HepG2 (cell line): ENCODE results near the gene PSMA7. TPM values are rescaled to one million over a fixed set of nuclear protein-coding genes. Genes with fewer than 3 reads are reported as not detected.

Experiments used
- ARHGAP35 ChIP-seq: sonication (generic); formaldehyde crosslinking; IDR thresholded peaks from 2 replicates; pipeline ENCODE4 v1.9.0; 2022; ENCODE audit warnings: mild to moderate bottlenecking, inconsistent platforms, moderate library complexity, missing genetic modification reagents, borderline replicate concordance
- DMTF1 ChIP-seq: sonication (generic); formaldehyde crosslinking; IDR thresholded peaks from 2 replicates; pipeline ENCODE4 v1.4.0; 2020; ENCODE audit warnings: mild to moderate bottlenecking, missing genetic modification reagents
- E2F5 ChIP-seq: sonication (generic); formaldehyde crosslinking; conservative IDR thresholded peaks from 2 replicates; pipeline ENCODE4 v1.4.0; 2020; ENCODE audit warnings: missing genetic modification reagents
- FOSL1 ChIP-seq: sonication (generic); formaldehyde crosslinking; IDR thresholded peaks from 2 replicates; pipeline ENCODE4 v1.9.0; 2021; ENCODE audit warnings: missing genetic modification reagents, borderline replicate concordance
- FOXA1 ChIP-seq, 2 experiments: fragments of 450-650 bp in 1 of 2; sonication (generic) in 1 of 2; formaldehyde crosslinking in 1 of 2; IDR thresholded peaks; 2 replicates each; pipeline versions ENCODE4 v1.4.0 to v1.6.1; 2016 to 2020; ENCODE audit warnings: missing genetic modification reagents in 1 of 2
- HBP1 ChIP-seq: IDR thresholded peaks from 2 replicates; pipeline ENCODE4 v1.6.1; 2016; ENCODE audit warnings: low read depth, control low read depth
- HOXD1 ChIP-seq: sonication (generic); formaldehyde crosslinking; IDR thresholded peaks from 2 replicates; pipeline ENCODE4 v1.5.0; 2020; ENCODE audit warnings: missing genetic modification reagents
- PCBP2 ChIP-seq: fragments of 200-400 bp; formaldehyde crosslinking; optimal IDR thresholded peaks from 2 replicates; pipeline ENCODE3; 2018; ENCODE audit warnings: low read length, low read depth; ENCODE audit not compliant: poor library complexity, severe bottlenecking
- RBM39 ChIP-seq: fragments of 200-400 bp; formaldehyde crosslinking; IDR thresholded peaks from one replicate; pipeline ENCODE4 v1.6.1; 2018; ENCODE audit warnings: antibody characterized with exemption, mild to moderate bottlenecking, low read depth, low read length; ENCODE audit not compliant: poor library complexity, severe bottlenecking
- REST ChIP-seq, 2 experiments: IDR thresholded peaks; 2 replicates each; pipeline ENCODE4 v1.6.1; 2011 to 2012; ENCODE audit warnings: low read length in 2 of 2, borderline replicate concordance in 1 of 2, low read depth in 1 of 2, mild to moderate bottlenecking in 1 of 2, moderate library complexity in 1 of 2
- ZBTB44 ChIP-seq: sonication (generic); formaldehyde crosslinking; IDR thresholded peaks from 2 replicates; pipeline ENCODE4 v1.4.0; 2020; ENCODE audit warnings: missing genetic modification reagents
- ZNF12 ChIP-seq: sonication (generic); formaldehyde crosslinking; IDR thresholded peaks from 2 replicates; pipeline ENCODE4 v1.5.0; 2020; ENCODE audit warnings: missing genetic modification reagents
- ZNF563 ChIP-seq: sonication (generic); formaldehyde crosslinking; IDR thresholded peaks from 2 replicates; pipeline ENCODE4 v1.8.0; 2022; ENCODE audit warnings: mild to moderate bottlenecking, moderate library complexity, missing genetic modification reagents
- ZNF616 ChIP-seq: sonication (generic); formaldehyde crosslinking; IDR thresholded peaks from 2 replicates; pipeline ENCODE4 v1.5.0; 2020; ENCODE audit warnings: low read depth, mild to moderate bottlenecking, missing genetic modification reagents
- ZNF790 ChIP-seq: sonication (generic); formaldehyde crosslinking; IDR thresholded peaks from 2 replicates; pipeline ENCODE4 v1.8.0; 2022; ENCODE audit warnings: missing genetic modification reagents, mild to moderate bottlenecking, borderline replicate concordance
- polyA plus RNA-seq, 8 experiments: library from polyadenylated mRNA; depleted of rRNA in 3 of 8; stranded (reverse) in 7 of 8; unstranded in 1 of 8; fragments of >200 nt; fragmentation: Illumina TruSeq in 4 of 8; extraction: Trizol in 4 of 8; gene quantifications; 2 replicates each; pipeline versions ENCODE4 v1.2.1 to v1.2.3, GENCODE V29; 2011 to 2016; ENCODE audit warnings: low read depth in 4 of 8, missing spikeins in 1 of 8, mixed read lengths in 1 of 8; ENCODE audit not compliant: insufficient read depth in 1 of 8
- total RNA-seq, 5 experiments: library from RNA; depleted of rRNA; stranded (reverse); fragments of >200 nt; fragmentation: Illumina TruSeq; extraction: Trizol; gene quantifications; 2 replicates each; pipeline ENCODE4 v1.2.3, GENCODE V29; 2016; ENCODE audit warnings: low read depth in 1 of 5

PSMA7 gene
- total and polyA plus RNA-seq, 2 of the 13 experiments (the other 11 are each of a cell fraction or from before 2014, with no cell fraction given): 531 to 631 TPM

GRCh38 chr20:62182469-62183425, 39.6 kb upstream of the PSMA7 start, which contains the start of gene MTG2 (continued):
- TF ChIP-seq REST (IDR thresholded peaks at IDR 0.05; ENCODE audit: borderline replicate concordance in 1 of 2, low read depth in 1 of 2, low read length in 2 of 2): peak in 1 of 2 experiments; percentile 25; a peak in 1 of 4 replicates
- peak; percentile 61; the same call in 1 of the 2 replicates for TF ChIP-seq ZNF12 (CRISPR knock-in tag)
- peak; percentile 89; the same call in 1 of the 2 replicates for TF ChIP-seq ZNF563
- TF ChIP-seq ZNF790 (CRISPR knock-in tag): peak; percentile 73; the same call in 1 of the 2 replicates
- no peak; the same call in 1 of the 2 replicates for TF ChIP-seq ZBTB44 (CRISPR knock-in tag)
- TF ChIP-seq DMTF1: 0 out of 2 replicates have a peak, but pooled peaks have one; percentile 54
- no peak for TF ChIP-seq FOXA1 (IDR thresholded peaks at IDR 0.05)
- TF ChIP-seq FOXA1 (CRISPR knock-in tag; IDR thresholded peaks at IDR 0.05): peak; percentile 3; the same call in 1 of the 2 replicates
- peak; percentile 98 for TF ChIP-seq HOXD1
- TF ChIP-seq PCBP2: no peak
- peak; percentile 64; the same call in 1 of the 2 replicates for TF ChIP-seq FOSL1
- peak; percentile 90; the same call in 1 of the 2 replicates for TF ChIP-seq HBP1 (CRISPR knock-in tag)
- peak; percentile 99 for TF ChIP-seq ARHGAP35 (CRISPR knock-in tag)
- TF ChIP-seq RBM39: peak; percentile 99
- peak; percentile 96 for TF ChIP-seq ZNF616 (CRISPR knock-in tag)
- TF ChIP-seq E2F5: peak; percentile 69
